Suprapubic skin (tissue), 4 donors: Measurements from ENCODE around the gene CYP26B1. TPM values are rescaled to one million over a fixed set of nuclear protein-coding genes. Genes with fewer than 3 reads are reported as not detected.
A peak's percentile ranks its signal among the peaks of the same experiment; 100 is the strongest.

Source experiments
- DNase-seq, 2 donors: peaks; one replicate each; pipeline ENCODE4 v3.0.0-alpha.2; 2019; ENCODE audit warnings: low spot score in 2 of 2
- H3K27ac ChIP-seq: fragments of 200-600 bp; sonication (generic); one replicate; pipeline ENCODE4 v1.5.1; 2019
- H3K27me3 ChIP-seq: fragments of 200-600 bp; sonication (generic); one replicate; pipeline ENCODE4 v1.5.1; 2019
- H3K36me3 ChIP-seq: fragments of 200-600 bp; sonication (generic); one replicate; pipeline ENCODE4 v1.5.1; 2019
- H3K4me1 ChIP-seq: fragments of 200-600 bp; sonication (generic); one replicate; pipeline ENCODE4 v1.5.1; 2019
- H3K4me3 ChIP-seq: fragments of 200-600 bp; sonication (generic); one replicate; pipeline ENCODE4 v1.5.1; 2019; ENCODE audit warnings: mild to moderate bottlenecking
- H3K9me3 ChIP-seq: fragments of 200-600 bp; sonication (generic); one replicate; pipeline ENCODE4 v1.5.1; 2019
- EP300 ChIP-seq: sonication (generic); formaldehyde crosslinking; IDR thresholded peaks from one replicate; pipeline ENCODE4 v1.6.1; 2017; ENCODE audit warnings: antibody characterized with exemption
- POLR2A ChIP-seq, 2 donors: fragments of 450-650 bp; IDR thresholded peaks; one replicate each; pipeline ENCODE4 v1.6.1; 2017; ENCODE audit warnings: antibody characterized with exemption in 2 of 2, mild to moderate bottlenecking in 2 of 2, moderate library complexity in 2 of 2
- POLR2AphosphoS5 ChIP-seq, 3 donors: sonication (generic); formaldehyde crosslinking; IDR thresholded peaks; one replicate each; pipeline ENCODE4 v1.6.1; 2017; ENCODE audit warnings: antibody characterized with exemption in 3 of 3
- WGBS: methylation state at CpG from one replicate; pipeline ENCODE4 v1.1.5; 2018; 5-methylcytosine and 5-hydroxymethylcytosine counted together
- total RNA-seq, 4 donors: library from RNA; depleted of rRNA; stranded (reverse); fragments of >200 nt; gene quantifications; one replicate each; pipeline ENCODE4 v1.1.0, GENCODE V29; 2016
- TF ChIP-seq, protein P1 (sequence below), 2 donors: fragments of 200-600 bp in 1 of 2; fragments of 450-650 bp in 1 of 2; sonication (generic) in 1 of 2; IDR thresholded peaks; one replicate each; pipeline ENCODE4 v1.5.1; 2016 to 2019; ENCODE audit warnings: antibody characterized with exemption in 2 of 2, mild to moderate bottlenecking in 1 of 2, moderate library complexity in 1 of 2

CYP26B1 gene
- total RNA-seq, 4 donors from 2014 or later, result 53.3 to 83.3 (median 67.7) TPM

DNA sequence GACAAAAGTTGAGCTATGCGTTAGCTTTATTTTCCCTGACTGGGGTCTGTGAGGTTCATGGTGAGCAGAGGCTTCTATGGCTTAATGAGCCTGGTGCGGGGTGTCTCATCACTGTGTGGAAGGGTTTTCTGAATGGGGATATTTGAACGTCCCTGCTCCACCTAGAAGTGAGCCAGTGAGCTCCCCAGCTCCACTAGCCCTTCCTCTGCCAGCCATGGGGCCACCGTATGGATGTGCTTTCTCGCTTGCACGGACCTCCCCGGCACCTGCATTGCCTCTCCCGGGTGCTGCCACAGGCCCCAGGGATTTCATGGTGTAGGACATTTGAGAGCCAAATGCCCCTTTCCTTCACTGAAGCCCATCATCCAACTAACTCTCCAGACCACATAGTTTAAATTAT, 37.8 kb downstream of the CYP26B1 start:
- 88% methylated on average over 8 of the region's 8 CpGs for WGBS
- H3K36me3 ChIP-seq, result no peaks in the 10 kb centered on the region
- TF ChIP-seq EP300, result no peak
- H3K27me3 ChIP-seq, result peaks cover 3% of the 10 kb centered on the region
- H3K9me3 ChIP-seq, result no peaks in the 10 kb centered on the region
- H3K4me3 ChIP-seq, result no peak overlapping the region
- peaks cover 14% of the 10 kb centered on the region for H3K4me1 ChIP-seq
- DNase-seq, result peak in 1 of 2 donors; percentile 50
- no peak overlapping the region for H3K27ac ChIP-seq

DNA sequence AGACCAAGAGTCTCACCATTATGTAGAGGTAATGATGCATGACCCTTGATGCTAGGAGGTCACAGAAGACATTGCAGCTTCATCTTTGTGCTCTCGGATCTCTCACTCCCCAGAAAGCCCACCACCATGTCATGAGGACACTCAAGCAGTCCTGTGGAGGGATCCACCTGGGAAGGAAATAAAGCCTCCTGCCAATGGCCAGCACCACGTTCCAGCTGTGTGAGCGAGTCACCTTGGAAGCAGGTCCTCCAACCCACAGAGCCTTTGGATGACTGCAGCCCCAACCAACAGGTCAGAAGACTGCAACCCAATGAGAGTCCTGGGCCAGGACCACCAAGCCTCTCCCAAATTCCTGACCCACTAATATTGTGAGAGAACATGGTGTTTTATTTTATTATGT, 38.4 kb downstream of the CYP26B1 start:
- 83% methylated on average over 3 of the region's 3 CpGs for WGBS
- Histone ChIP-seq H3K9me3 (no peaks in the 10 kb centered on the region), H3K27ac (no peak overlapping the region), H3K27me3 (peaks cover 3% of the 10 kb centered on the region), H3K4me3 (no peak overlapping the region), H3K36me3 (no peaks in the 10 kb centered on the region), H3K4me1 (peaks cover 8% of the 10 kb centered on the region)
- DNase-seq, result peak in 1 of 2 donors; percentile 39
- TF ChIP-seq, protein P1, sequence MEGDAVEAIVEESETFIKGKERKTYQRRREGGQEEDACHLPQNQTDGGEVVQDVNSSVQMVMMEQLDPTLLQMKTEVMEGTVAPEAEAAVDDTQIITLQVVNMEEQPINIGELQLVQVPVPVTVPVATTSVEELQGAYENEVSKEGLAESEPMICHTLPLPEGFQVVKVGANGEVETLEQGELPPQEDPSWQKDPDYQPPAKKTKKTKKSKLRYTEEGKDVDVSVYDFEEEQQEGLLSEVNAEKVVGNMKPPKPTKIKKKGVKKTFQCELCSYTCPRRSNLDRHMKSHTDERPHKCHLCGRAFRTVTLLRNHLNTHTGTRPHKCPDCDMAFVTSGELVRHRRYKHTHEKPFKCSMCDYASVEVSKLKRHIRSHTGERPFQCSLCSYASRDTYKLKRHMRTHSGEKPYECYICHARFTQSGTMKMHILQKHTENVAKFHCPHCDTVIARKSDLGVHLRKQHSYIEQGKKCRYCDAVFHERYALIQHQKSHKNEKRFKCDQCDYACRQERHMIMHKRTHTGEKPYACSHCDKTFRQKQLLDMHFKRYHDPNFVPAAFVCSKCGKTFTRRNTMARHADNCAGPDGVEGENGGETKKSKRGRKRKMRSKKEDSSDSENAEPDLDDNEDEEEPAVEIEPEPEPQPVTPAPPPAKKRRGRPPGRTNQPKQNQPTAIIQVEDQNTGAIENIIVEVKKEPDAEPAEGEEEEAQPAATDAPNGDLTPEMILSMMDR (IDR thresholded peaks at IDR 0.05), result no peak
- TF ChIP-seq POLR2A (IDR thresholded peaks at IDR 0.05) (no peak), POLR2AphosphoS5 (IDR thresholded peaks at IDR 0.05) (no peak), EP300 (no peak)

DNA sequence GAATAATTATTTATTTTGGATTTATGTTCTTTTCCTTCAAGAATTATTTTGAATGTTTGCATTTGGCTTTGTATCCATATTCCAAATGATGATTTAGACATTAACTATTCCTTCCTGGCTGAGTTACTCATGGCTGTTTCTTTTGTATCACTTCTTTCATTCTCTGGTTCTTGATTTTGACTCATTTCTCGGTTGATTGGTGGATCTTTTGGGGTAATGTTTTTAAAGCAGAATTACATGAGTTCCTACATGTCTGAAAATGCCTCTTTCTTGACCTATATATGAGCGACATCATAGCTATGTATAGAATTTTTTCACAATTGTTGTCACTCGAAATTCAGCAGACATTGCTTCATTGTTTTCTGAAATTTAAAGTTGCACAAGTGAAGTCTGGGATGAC, 39.5 kb downstream of the CYP26B1 start:
- no peaks in the 10 kb centered on the region for H3K36me3 ChIP-seq
- TF ChIP-seq POLR2AphosphoS5 (IDR thresholded peaks at IDR 0.05), result no peak
- TF ChIP-seq EP300, result no peak
- no peak for TF ChIP-seq POLR2A (IDR thresholded peaks at IDR 0.05)
- TF ChIP-seq, protein P1 (IDR thresholded peaks at IDR 0.05), result no peak
- WGBS, result 57% methylated on average over 3 of the region's 3 CpGs
- no peak for DNase-seq
- H3K27ac ChIP-seq, result no peak overlapping the region
- no peak overlapping the region for H3K4me3 ChIP-seq
- no peaks in the 10 kb centered on the region for H3K9me3 ChIP-seq
- H3K4me1 ChIP-seq, result peaks cover 6% of the 10 kb centered on the region
- peaks cover 3% of the 10 kb centered on the region for H3K27me3 ChIP-seq

DNA sequence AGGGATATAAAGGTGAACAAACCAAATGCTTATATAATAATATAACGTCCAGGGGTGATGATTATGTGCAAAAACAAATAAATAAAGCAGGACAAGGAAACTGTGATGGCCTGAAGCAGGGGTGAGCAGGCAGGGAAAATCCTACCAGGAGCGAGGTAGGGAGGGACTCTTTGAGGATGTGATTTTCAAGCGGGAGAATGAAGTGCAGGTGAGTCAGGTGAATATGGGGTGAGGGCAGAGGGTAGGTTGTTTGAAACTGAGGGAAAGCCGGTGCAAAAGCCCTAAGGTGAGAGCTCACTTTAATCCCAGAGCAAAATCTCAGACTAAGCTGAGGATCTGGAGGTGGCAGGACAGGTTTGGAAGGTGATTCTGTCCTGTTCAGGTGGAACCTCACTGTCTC, 40.7 kb downstream of the CYP26B1 start:
- Histone ChIP-seq H3K4me1 (no peaks in the 10 kb centered on the region), H3K36me3 (no peaks in the 10 kb centered on the region), H3K27me3 (peaks cover 3% of the 10 kb centered on the region), H3K9me3 (no peaks in the 10 kb centered on the region), H3K4me3 (no peak overlapping the region), H3K27ac (no peak overlapping the region)
- no peak for TF ChIP-seq EP300
- TF ChIP-seq, protein P1 (IDR thresholded peaks at IDR 0.05), result no peak
- no peak for TF ChIP-seq POLR2A (IDR thresholded peaks at IDR 0.05)
- TF ChIP-seq POLR2AphosphoS5 (IDR thresholded peaks at IDR 0.05), result no peak
- peak in 1 of 2 donors; percentile 21 for DNase-seq
- 74% methylated on average over 4 of the region's 4 CpGs for WGBS

DNA sequence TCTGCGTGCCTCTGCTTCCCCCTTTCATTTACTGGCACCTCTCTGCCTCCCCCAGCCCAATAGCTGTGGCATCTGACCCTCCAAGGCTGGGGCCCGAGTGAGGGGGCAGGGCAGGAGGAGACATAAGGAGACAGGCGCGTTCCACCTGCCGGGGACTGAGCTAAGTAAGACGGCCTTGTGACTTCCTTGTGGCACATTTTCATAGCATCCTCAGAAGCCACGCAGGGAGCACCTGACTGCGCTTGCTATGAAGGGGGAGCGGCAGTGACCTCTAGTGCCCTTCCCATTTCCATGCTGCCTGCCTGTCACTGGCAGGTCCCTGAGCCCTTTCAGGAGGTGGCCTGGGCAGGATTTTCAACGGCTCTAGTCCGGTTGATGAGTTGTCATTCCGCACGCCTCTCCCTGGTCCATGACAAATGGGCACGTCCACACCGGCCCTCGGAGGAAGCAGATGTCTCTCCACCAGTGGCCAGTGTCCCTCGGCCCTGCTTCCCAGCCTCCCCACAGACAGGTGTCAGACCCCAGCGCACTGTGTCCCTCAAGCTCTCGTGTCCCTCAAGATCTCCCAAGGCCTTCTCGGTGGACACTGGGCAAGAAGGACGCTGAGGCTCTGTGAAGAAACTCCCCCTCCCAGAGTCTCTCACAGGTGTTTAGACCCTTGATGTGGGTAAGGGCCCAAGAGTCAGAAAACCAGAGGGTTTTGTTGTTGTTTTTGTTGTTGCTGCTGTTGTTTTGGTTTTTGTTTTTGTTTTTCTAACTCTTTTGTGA, 42.7 kb downstream of the CYP26B1 start:
- Histone ChIP-seq H3K27ac (no peak overlapping the region), H3K4me1 (no peaks in the 10 kb centered on the region), H3K9me3 (no peaks in the 10 kb centered on the region), H3K4me3 (no peak overlapping the region), H3K36me3 (no peaks in the 10 kb centered on the region), H3K27me3 (peaks cover 3% of the 10 kb centered on the region)
- no peak for TF ChIP-seq POLR2AphosphoS5 (IDR thresholded peaks at IDR 0.05)
- TF ChIP-seq POLR2A (IDR thresholded peaks at IDR 0.05), result no peak
- TF ChIP-seq, protein P1 (IDR thresholded peaks at IDR 0.05), result no peak
- TF ChIP-seq EP300, result no peak
- 89% methylated on average over 21 of the region's 21 CpGs for WGBS
- peak; percentile 37 to 69 for DNase-seq
